ENCODE data around the gene NPDC1.

Gene NPDC1

GRCh38 chr9:137018761-137019559 is 27.0 kb downstream of the NPDC1 start:
- TF ChIP-seq, protein P1, sequence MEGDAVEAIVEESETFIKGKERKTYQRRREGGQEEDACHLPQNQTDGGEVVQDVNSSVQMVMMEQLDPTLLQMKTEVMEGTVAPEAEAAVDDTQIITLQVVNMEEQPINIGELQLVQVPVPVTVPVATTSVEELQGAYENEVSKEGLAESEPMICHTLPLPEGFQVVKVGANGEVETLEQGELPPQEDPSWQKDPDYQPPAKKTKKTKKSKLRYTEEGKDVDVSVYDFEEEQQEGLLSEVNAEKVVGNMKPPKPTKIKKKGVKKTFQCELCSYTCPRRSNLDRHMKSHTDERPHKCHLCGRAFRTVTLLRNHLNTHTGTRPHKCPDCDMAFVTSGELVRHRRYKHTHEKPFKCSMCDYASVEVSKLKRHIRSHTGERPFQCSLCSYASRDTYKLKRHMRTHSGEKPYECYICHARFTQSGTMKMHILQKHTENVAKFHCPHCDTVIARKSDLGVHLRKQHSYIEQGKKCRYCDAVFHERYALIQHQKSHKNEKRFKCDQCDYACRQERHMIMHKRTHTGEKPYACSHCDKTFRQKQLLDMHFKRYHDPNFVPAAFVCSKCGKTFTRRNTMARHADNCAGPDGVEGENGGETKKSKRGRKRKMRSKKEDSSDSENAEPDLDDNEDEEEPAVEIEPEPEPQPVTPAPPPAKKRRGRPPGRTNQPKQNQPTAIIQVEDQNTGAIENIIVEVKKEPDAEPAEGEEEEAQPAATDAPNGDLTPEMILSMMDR (IDR thresholded peaks at IDR 0.05; ENCODE audit: low read depth, low read length) = no peak
- DNase-seq (ENCODE audit: extremely low read depth, low read depth) = no peak

GRCh38 chr9:137017791-137018497 is 28.0 kb downstream of the NPDC1 start:
- TF ChIP-seq, protein P1 (IDR thresholded peaks at IDR 0.05; ENCODE audit: low read depth, low read length) = no peak
- no peak for DNase-seq (ENCODE audit: extremely low read depth, low read depth)

- TF ChIP-seq, protein P1 (IDR thresholded peaks at IDR 0.05; ENCODE audit: low read depth, low read length) = no peak
- DNase-seq (ENCODE audit: extremely low read depth, low read depth) = no peak
These were observed 28.9 kb downstream of the NPDC1 start for GRCh38 chr9:137017071-137017470.

DNA sequence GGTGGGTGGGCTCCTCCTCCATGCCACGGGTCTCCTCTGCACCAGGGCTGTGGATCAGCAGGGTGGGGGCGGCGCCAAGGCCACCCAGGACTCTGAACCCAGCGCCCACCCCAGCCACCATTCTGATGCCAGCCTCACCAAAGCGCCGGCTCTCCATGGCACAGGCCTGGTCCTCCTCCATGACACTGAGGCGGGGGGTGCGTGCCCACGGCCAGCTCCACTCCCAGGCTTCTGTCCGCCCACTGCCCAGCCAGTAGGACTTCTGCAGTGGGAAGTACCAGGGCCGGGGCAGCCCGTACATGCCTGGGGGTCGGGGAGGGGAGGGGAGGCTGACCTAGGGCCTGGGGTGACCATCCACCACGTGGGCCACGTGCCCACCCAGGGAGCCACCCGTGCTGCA is 29.5 kb downstream of the NPDC1 start:
- DNase-seq (ENCODE audit: extremely low read depth, low read depth) = no peak
- TF ChIP-seq, protein P1 (IDR thresholded peaks at IDR 0.05; ENCODE audit: low read depth, low read length) = no peak

DNA sequence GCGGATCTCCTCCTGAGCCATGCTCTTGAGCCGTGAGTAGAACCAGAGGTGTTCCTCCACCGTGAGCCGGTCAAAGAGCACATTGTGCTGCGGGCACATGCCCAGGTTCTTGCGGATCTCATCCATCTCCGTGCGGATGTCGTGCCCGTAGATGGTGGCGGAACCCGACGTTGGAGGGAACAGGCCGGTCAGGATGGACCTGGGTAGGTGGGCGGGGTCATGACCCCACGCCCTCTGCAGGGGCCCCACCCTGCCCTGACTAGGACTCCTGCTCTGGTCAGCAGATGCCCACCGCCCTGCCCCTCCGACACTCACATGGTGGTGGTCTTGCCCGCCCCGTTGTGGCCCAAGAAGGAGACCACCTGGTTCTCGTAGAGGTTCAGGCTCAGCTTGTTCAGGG is 30.0 kb downstream of the NPDC1 start:
- DNase-seq (ENCODE audit: extremely low read depth, low read depth) = no peak
- TF ChIP-seq, protein P1 (IDR thresholded peaks at IDR 0.05; ENCODE audit: low read depth, low read length) = no peak

- TF ChIP-seq, protein P1 (IDR thresholded peaks at IDR 0.05; ENCODE audit: low read depth, low read length) = no peak
- no peak for DNase-seq (ENCODE audit: extremely low read depth, low read depth)
These were observed 30.4 kb downstream of the NPDC1 start for GRCh38 chr9:137015540-137015930.

Data from AG09319 (cell line).